Right atrium auricular region (tissue), 2 donors: ENCODE measurements around the gene KCNJ10. TPM values are rescaled to one million over a fixed set of nuclear protein-coding genes. Genes with fewer than 3 reads are reported as not detected.

Source experiments
- DNase-seq: peaks from one replicate; pipeline ENCODE4 v3.0.0-alpha.2; 2019; ENCODE audit warnings: low spot score
- H3K27ac ChIP-seq, 2 donors: fragments of 200-600 bp; sonication (generic); 1 replicate in 1 of 2; 2 replicates in 1 of 2; pipeline ENCODE4 v1.5.1; 2016 to 2019
- H3K27me3 ChIP-seq, 2 donors: fragments of 200-600 bp; sonication (generic); one replicate each; pipeline versions ENCODE4 v1.5.1 to v1.6.0; 2017 to 2019
- H3K36me3 ChIP-seq: fragments of 200-600 bp; sonication (generic); one replicate; pipeline ENCODE4 v1.5.1; 2016
- H3K4me1 ChIP-seq, 2 donors: fragments of 200-600 bp; sonication (generic); one replicate each; pipeline versions ENCODE4 v1.5.1 to v1.6.0; 2017 to 2019
- H3K4me3 ChIP-seq, 2 donors: fragments of 200-600 bp; sonication (generic); 1 replicate in 1 of 2; 2 replicates in 1 of 2; pipeline ENCODE4 v1.5.1; 2017 to 2019; ENCODE audit warnings: mild to moderate bottlenecking in 1 of 2, moderate library complexity in 1 of 2
- H3K9me3 ChIP-seq, 2 donors: fragments of 200-600 bp; sonication (generic); one replicate each; pipeline ENCODE4 v1.5.1; 2019
- CTCF ChIP-seq, 2 donors: fragments of 200-600 bp; sonication (generic); IDR thresholded peaks; one replicate each; pipeline ENCODE4 v1.5.1; 2019; ENCODE audit warnings: antibody characterized with exemption in 2 of 2
- total RNA-seq, 2 donors: library from RNA; depleted of rRNA; stranded (reverse); fragments of >200 nt; gene quantifications; one replicate each; pipeline ENCODE4 v1.1.0, GENCODE V29; 2016

The KCNJ10 gene
- total RNA-seq, 2 donors from 2014 or later, result 0.20 TPM; not detected in 1

GRCh38 chr1:160009801-160010200, 60.2 kb downstream of the KCNJ10 start:
- H3K4me3 ChIP-seq, result no peak overlapping the region
- H3K4me1 ChIP-seq, result no peaks in the 10 kb centered on the region
- H3K36me3 ChIP-seq, result no peaks in the 10 kb centered on the region
- TF ChIP-seq CTCF (IDR thresholded peaks at IDR 0.05), result no peak
- no peak for DNase-seq
- no peaks in the 10 kb centered on the region for H3K9me3 ChIP-seq
- no peak overlapping the region for H3K27ac ChIP-seq
- H3K27me3 ChIP-seq, result no peaks in the 10 kb centered on the region

GRCh38 chr1:160009081-160009480, 60.9 kb downstream of the KCNJ10 start:
- Histone ChIP-seq H3K27ac (no peak overlapping the region), H3K36me3 (no peaks in the 10 kb centered on the region), H3K9me3 (no peaks in the 10 kb centered on the region), H3K4me1 (no peaks in the 10 kb centered on the region), H3K4me3 (no peak overlapping the region), H3K27me3 (no peaks in the 10 kb centered on the region)
- DNase-seq, result no peak
- no peak for TF ChIP-seq CTCF (IDR thresholded peaks at IDR 0.05)

DNA sequence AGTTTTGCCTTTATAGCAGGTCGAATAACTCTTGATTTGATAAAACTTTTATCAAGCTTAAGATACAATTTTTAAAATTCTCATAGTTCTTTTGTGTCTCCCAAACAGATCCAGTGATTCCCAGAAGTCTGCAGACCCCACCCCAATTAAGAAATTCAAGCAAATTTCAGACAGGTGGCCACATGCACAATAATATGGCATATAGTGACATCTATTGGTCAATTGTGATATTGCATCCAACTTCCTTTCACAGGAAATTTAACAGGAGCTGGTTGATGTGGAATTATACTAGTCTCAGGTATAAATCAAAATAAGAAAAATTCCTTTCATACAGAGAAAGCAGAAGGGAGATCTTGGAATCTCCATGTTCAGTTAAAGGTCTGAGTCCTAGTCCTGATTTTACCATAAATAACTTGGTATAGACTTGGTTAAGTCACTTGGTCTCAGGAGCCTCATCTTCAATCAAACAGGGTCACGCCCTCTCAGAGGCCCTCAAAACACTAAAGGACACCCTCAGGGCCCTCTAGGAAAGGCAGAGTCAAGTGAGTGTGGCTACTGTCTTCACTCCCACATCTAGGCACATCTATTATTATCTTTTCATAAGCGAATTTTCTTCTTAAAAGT, 62.3 kb downstream of the KCNJ10 start:
- H3K4me3 ChIP-seq, result no peak overlapping the region
- peak; percentile 71 to 85 for TF ChIP-seq CTCF (IDR thresholded peaks at IDR 0.05)

GRCh38 chr1:160006312-160006940, 63.5 kb downstream of the KCNJ10 start:
- peak; percentile 49 to 84 for TF ChIP-seq CTCF (IDR thresholded peaks at IDR 0.05)
- Histone ChIP-seq H3K27ac (no peak overlapping the region), H3K36me3 (no peaks in the 10 kb centered on the region), H3K9me3 (no peaks in the 10 kb centered on the region), H3K4me1 (no peaks in the 10 kb centered on the region), H3K4me3 (no peak overlapping the region), H3K27me3 (no peaks in the 10 kb centered on the region)
- peak; percentile 69 for DNase-seq

More for the DNA sequence above, 62.3 kb downstream of the KCNJ10 start:
- no peak for DNase-seq
- no peak overlapping the region for H3K27ac ChIP-seq
- no peaks in the 10 kb centered on the region for H3K27me3 ChIP-seq
- no peaks in the 10 kb centered on the region for H3K9me3 ChIP-seq
- no peaks in the 10 kb centered on the region for H3K36me3 ChIP-seq
- H3K4me1 ChIP-seq, result no peaks in the 10 kb centered on the region

GRCh38 chr1:160005070-160005469, 64.9 kb downstream of the KCNJ10 start:
- DNase-seq, result no peak
- no peak for TF ChIP-seq CTCF (IDR thresholded peaks at IDR 0.05)
- H3K27ac ChIP-seq, result no peak overlapping the region
- H3K4me3 ChIP-seq, result no peak overlapping the region
- no peaks in the 10 kb centered on the region for H3K9me3 ChIP-seq
- H3K36me3 ChIP-seq, result no peaks in the 10 kb centered on the region
- H3K27me3 ChIP-seq, result no peaks in the 10 kb centered on the region
- no peaks in the 10 kb centered on the region for H3K4me1 ChIP-seq
